Left lung (tissue), 10 donors: Measurements from ENCODE around the gene ARSK. TPM values are rescaled to one million over a fixed set of nuclear protein-coding genes. Genes with fewer than 3 reads are reported as not detected.
A peak's percentile ranks its signal among the peaks of the same experiment; 100 is the strongest.
"Not testable (repeated sequence)": the region's sequence is repeated elsewhere in the genome, so short reads cannot be mapped to it uniquely, and the experiment has no call there.

Experiments
- ATAC-seq: fragments of 200-7000 bp; cut with Tn5 transposase; one replicate; pipeline ENCODE4 v1.9.1; 2020; ENCODE audit warnings: moderate library complexity
- DNase-seq, 4 donors: peaks; one replicate each; pipeline ENCODE4 v3.0.0-alpha.2; 2013 to 2020
- H3K27ac ChIP-seq, 2 donors: fragments of 200-600 bp; sonication (generic) in 1 of 2; one replicate each; pipeline versions ENCODE4 v1.5.0 to v1.8.0; 2020 to 2021
- H3K27me3 ChIP-seq, 2 donors: fragments of 200-600 bp; sonication (generic) in 1 of 2; one replicate each; pipeline versions ENCODE4 v1.5.0 to v1.8.0; 2020 to 2021
- H3K36me3 ChIP-seq, 2 donors: fragments of 200-600 bp; sonication (generic) in 1 of 2; one replicate each; pipeline versions ENCODE4 v1.5.0 to v1.8.0; 2020 to 2021
- H3K4me1 ChIP-seq, 2 donors: fragments of 200-600 bp; one replicate each; pipeline ENCODE4 v1.8.0; 2021
- H3K4me3 ChIP-seq, 2 donors: fragments of 200-600 bp; sonication (generic) in 1 of 2; one replicate each; pipeline versions ENCODE4 v1.5.0 to v1.8.0; 2020 to 2021; ENCODE audit warnings: mild to moderate bottlenecking in 1 of 2
- H3K9me3 ChIP-seq, 2 donors: fragments of 200-600 bp; sonication (generic) in 1 of 2; one replicate each; pipeline versions ENCODE4 v1.5.0 to v1.8.0; 2020 to 2021
- CTCF ChIP-seq, 2 donors: fragments of 200-600 bp; sonication (generic) in 1 of 2; IDR thresholded peaks; one replicate each; pipeline versions ENCODE4 v1.5.0 to v1.8.0; 2021; ENCODE audit warnings: antibody characterized with exemption in 2 of 2
- intact Hi-C, 2 donors: fragments of 100-400 bp; cut with DNase I; formaldehyde crosslinking; loops; one replicate each; pipeline versions ENCODE4 v1.11.2 to v1.14.2; 2022
- polyA plus RNA-seq, 6 donors: library from polyadenylated mRNA; unstranded; fragments of 120-200 nt; gene quantifications; one replicate each; pipeline ENCODE4 v1.2.1, GENCODE V29; 2013; ENCODE audit not compliant: insufficient read length in 6 of 6
- total RNA-seq, 2 donors: library from RNA; stranded (reverse); fragmentation: NEBNext Ultra II Directional; extraction: Animal tissue kit (Norgen Biotek cat#: 25700); gene quantifications; one replicate each; pipeline ENCODE4 v1.2.1, GENCODE V29; 2021
- donor health status: DM: no; HTN: yes; CAD: no.
- donor health status: DM: no; HTN: no; CAD: no.

The ARSK gene
- total and polyA plus RNA-seq, 8 donors: 5.0 to 16.0 (median 11.9) TPM

- TF ChIP-seq CTCF (IDR thresholded peaks at IDR 0.05): no peak
- H3K4me3 ChIP-seq: no peak overlapping the region
- H3K9me3 ChIP-seq: no peaks in the 10 kb centered on the region
- H3K4me1 ChIP-seq: peaks cover 0 to 22% of the 10 kb centered on the region in 2 donors
- intact Hi-C loops: no loop called here
- H3K27me3 ChIP-seq: no peaks in the 10 kb centered on the region
- ATAC-seq: no peak
- H3K27ac ChIP-seq: no peak overlapping the region
- no peaks in the 10 kb centered on the region for H3K36me3 ChIP-seq
- no peak for DNase-seq
These were observed 88.3 kb downstream of the ARSK start for GRCh38 chr5:95643152-95643551.

- ATAC-seq (peak; percentile 12), DNase-seq (peak in 1 of 4 donors; percentile 55)
- intact Hi-C loops: no loop called here
- Histone ChIP-seq H3K4me1 (peaks cover 0 to 22% of the 10 kb centered on the region in 2 donors), H3K27me3 (no peaks in the 10 kb centered on the region), H3K9me3 (no peaks in the 10 kb centered on the region), H3K27ac (no peak overlapping the region), H3K36me3 (no peaks in the 10 kb centered on the region), H3K4me3 (no peak overlapping the region)
- peak; percentile 46 to 71 for TF ChIP-seq CTCF (IDR thresholded peaks at IDR 0.05)
These were observed 89.6 kb downstream of the ARSK start for GRCh38 chr5:95644351-95645042.

GRCh38 chr5:95646226-95646568 is 91.3 kb downstream of the ARSK start:
- peak overlapping the region in 1 of 2 donors; percentile 48 for H3K4me3 ChIP-seq
- ATAC-seq, intact Hi-C loops: not testable (repeated sequence)

GRCh38 chr5:95646569-95647431 is 91.9 kb downstream of the ARSK start, which contains the start of gene RFESD:
TSS of gene RFESD (plus strand) at chr5:95646777. CDS start at chr5:95652272, 5,495 bp downstream.
- H3K4me3 ChIP-seq: peak within 1 kb of the TSS; percentile 47 to 48
- peak within 1 kb of the TSS; percentile 91 to 92 for H3K27ac ChIP-seq
- no peaks in the 10 kb centered on the region for H3K9me3 ChIP-seq
- no peaks in the 10 kb centered on the region for H3K36me3 ChIP-seq
- peaks cover 0 to 22% of the 10 kb centered on the region in 2 donors for H3K4me1 ChIP-seq
- DNase-seq (peak; percentile 85 to 100 (median 98)), ATAC-seq (peak; percentile 97)
- intact Hi-C loops: no loop called here
- no peaks in the 10 kb centered on the region for H3K27me3 ChIP-seq
- peak in 1 of 2 donors; percentile 13 for TF ChIP-seq CTCF (IDR thresholded peaks at IDR 0.05)

More at GRCh38 chr5:95646226-95646568, 91.3 kb downstream of the ARSK start:
- Histone ChIP-seq H3K27ac (peak overlapping the region; percentile 91 to 92), H3K4me1 (peaks cover 0 to 22% of the 10 kb centered on the region in 2 donors)
- H3K36me3 ChIP-seq, H3K27me3 ChIP-seq, H3K9me3 ChIP-seq: not testable (repeated sequence)
- peak in 1 of 4 donors; percentile 71 for DNase-seq

GRCh38 chr5:95647886-95648860 is 93.3 kb downstream of the ARSK start:
- H3K27ac ChIP-seq: peak overlapping the region; percentile 16 to 91
- no peak for DNase-seq

More at GRCh38 chr5:95647886-95648860, 93.3 kb downstream of the ARSK start:
- no peak for TF ChIP-seq CTCF (IDR thresholded peaks at IDR 0.05)
- intact Hi-C loops: no loop called here
- Histone ChIP-seq H3K4me1 (peaks cover 0 to 22% of the 10 kb centered on the region in 2 donors), H3K27me3 (no peaks in the 10 kb centered on the region), H3K4me3 (no peak overlapping the region), H3K9me3 (no peaks in the 10 kb centered on the region), H3K36me3 (no peaks in the 10 kb centered on the region)
- ATAC-seq: no peak
